Hematopoietic multipotent progenitor cell treated with erythropoietin and hydrocortisone succinate and interleukin-3 and kit ligand, for 4 days (in vitro differentiated cells): ENCODE data around the gene SELENOM.
"Not testable (repeated sequence)": the region's sequence is repeated elsewhere in the genome, so short reads cannot be mapped to it uniquely, and the experiment has no call there.

ENCODE experiments used
- DNase-seq: peaks from one replicate; pipeline ENCODE4 v3.0.0-alpha.2; 2015

The SELENOM gene

DNA sequence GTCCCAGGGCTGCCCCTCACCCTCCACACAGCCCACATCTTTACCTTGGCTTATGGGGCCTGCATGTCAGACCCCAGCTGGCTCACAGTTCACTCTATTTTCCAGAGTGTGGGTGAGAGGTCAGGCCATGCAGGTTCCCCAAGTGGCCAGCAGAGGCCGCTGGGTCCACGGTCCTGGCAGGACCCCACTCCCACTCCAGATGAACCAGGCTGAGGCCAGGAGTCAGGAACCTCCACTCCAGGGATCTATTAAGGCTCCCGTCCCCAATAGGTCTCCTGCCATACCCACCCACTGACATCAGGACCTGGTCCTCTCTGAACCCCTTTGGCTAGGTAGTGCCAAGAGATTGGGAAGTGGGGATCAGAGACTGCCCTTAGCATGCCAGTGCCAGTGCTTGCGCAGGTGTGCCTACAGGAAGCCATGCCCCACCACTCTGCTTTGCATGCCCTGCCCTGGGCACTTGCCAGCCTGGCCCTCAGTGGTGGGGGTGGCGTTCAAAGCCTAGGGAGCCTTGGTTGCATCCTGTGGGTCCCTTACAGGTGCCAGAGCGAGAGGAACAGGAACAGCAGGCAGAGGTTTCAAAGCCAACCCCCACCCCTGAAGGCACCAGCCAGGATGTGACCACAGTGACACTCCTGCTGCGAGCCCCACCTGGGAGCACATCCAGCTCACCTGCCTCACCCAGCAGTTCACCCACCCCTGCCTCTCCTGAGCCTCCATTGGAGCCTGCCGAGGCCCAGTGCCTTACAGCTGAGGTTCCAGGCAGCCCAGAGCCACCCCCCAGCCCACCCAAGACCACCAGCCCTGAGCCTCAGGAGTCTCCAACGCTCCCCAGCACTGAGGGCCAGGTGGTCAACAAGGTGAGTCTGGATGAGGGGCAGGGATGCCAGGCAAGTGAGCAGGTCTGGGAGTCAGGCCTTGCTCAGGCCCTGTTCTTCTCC is 17.9 kb downstream of the SELENOM start:
- peak; percentile 64 for DNase-seq

DNA sequence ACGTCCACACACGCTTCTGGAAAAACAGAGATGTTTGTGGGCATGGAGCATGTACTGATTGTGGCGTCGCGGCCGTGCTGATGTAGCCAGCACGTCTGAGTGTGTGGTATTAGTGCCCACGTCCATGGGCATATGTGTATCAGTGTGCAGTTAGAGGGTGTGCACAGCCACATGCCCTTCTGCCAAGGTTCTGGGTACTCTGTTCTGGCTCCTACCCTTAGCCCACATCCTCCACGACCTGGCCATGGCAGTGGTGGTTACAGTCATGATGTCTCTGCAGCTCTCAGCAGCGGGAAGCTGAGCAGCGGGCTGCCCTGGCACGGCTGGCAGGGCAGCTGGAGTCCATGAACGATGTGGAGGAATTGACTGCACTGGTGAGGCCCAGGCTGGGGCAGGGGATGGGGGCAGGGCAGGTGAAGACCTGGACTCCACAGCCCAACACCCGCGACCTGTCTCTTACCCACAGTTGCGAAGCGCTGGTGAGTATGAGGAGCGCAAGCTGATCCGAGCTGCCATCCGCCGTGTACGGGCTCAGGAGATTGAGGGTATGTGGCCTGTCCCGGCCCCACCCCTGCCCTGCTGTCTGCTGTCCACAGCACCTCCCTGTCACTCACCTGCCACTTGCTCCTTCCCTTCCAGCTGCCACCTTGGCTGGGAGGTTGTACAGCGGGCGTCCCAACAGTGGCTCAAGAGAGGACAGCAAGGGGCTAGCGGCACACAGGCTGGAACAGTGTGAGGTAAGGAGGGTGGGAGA is 19.0 kb downstream of the SELENOM start:
- DNase-seq, result no peak

DNA sequence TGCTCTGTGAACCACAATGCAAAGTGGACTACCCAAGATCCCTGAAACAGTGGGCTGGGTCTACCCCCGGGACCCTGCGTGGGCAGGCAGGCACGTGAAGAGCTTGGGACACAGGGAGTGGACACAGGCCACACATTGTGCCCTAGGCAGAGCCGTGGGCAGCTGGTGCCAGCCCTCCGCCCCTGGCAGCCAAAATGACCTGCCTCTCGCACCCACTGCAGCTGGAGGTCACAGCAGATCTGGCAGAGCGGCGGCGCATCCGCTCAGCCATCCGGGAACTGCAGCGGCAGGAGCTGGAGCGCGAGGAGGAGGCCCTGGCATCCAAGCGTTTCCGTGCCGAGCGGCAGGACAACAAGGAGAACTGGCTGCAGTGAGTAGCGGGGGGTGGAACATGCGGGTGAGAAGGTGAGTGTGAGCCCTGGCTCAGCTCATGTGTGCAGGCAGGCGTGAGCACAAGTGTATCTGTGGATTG is 19.6 kb downstream of the SELENOM start:
- no peak for DNase-seq

DNA sequence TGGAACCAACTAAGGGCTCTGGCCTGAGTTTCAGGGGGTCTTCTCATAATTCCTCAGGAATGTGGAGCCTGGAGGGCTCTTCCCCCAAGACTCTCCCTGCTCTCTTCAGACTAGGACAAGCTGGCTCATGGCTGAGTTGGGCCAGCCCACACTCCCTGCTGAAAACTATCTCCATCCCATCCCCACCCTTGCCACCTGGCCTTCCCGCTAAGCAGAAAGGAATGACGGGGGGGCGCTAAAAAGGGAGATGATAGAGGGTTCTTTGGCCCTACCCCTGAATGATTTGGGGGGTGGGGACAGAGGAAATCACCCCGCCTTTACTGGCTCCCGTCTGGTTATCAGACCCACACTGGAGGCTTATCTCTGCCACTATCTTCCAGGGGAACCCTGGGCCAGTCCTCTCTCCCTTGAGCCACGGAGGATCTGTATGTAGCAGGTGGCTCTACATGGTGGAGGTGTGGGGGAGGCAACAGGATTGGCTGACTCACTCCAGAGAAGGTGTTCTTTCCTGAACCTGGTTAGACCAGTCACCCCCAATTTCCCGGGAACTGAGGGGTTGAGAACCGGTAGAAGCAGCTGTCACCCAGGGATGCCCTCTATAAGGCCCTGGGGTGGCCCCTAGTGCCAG is 20.6 kb downstream of the SELENOM start:
- peak; percentile 33 for DNase-seq

DNA sequence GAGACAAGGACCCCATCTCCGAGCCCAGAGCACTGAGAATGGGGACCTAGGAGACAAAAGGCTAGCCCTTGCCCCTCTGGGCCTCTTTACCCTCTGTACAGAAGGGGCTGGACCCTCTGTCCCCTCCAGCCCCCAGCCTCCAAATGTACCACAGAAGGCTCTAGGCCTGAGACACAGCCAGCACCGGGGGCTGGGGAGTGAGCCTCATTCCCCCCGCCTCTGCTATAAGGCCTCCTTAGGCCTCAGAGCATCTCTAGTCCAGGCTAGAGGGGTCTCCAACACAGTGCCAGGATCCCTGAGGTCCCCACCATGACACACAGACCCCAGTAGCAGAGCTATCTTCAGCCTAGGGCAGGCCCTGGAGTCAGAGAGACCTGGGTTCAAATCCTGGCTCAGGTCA is 21.4 kb downstream of the SELENOM start:
- DNase-seq, result no peak

DNA sequence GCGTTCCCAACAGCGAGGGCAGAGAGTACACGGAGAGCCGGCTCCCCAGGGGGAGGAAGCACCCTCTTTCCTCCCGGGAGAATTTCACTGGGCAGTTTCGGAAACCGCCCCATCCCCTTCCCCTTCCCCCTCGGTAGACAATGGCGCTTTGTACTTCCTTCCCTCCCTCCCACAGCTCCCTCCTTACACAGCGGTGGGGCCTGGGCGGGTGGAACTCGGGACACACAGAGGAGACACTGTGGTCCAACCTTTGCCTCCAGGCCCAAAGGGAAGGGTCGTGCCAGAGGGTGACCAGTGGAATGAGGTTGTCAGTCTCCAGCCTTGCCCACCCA is 21.9 kb downstream of the SELENOM start:
- peak; percentile 41 for DNase-seq

DNA sequence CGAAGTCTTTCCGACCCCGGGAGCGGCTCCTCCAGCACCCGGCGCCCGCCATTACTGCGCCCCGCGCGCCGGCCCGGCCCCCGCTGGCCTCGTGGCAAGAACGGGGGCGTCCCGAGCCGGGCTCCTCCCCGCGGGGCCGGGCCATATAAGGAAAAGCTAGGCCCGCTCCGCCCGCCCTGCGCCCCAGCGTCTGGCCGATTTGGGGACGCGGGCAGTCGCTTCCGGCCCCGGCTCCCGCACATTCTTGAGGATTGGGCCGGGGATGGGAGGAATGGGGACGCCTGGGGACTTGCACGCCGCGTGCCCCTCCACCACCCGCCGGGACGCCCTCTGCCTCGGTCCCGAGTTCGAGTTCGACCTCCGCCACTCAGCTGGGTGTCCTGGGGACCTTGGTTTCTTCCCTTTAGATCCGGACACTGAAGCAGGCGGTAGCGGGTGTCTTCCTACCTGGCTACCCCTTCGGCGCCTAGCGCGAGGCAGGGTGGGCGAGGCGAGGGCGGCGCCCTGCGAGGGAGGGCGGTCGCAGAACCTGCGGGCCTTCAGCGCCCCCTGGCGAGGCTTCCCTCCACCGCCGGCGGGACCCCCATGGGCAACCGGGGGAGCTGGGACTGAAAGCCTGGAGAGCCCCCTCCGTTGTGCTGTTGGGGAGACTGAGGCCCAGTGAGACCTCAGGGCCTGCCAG is 22.4 kb downstream of the SELENOM start:
- DNase-seq, result peak; percentile 96

DNA sequence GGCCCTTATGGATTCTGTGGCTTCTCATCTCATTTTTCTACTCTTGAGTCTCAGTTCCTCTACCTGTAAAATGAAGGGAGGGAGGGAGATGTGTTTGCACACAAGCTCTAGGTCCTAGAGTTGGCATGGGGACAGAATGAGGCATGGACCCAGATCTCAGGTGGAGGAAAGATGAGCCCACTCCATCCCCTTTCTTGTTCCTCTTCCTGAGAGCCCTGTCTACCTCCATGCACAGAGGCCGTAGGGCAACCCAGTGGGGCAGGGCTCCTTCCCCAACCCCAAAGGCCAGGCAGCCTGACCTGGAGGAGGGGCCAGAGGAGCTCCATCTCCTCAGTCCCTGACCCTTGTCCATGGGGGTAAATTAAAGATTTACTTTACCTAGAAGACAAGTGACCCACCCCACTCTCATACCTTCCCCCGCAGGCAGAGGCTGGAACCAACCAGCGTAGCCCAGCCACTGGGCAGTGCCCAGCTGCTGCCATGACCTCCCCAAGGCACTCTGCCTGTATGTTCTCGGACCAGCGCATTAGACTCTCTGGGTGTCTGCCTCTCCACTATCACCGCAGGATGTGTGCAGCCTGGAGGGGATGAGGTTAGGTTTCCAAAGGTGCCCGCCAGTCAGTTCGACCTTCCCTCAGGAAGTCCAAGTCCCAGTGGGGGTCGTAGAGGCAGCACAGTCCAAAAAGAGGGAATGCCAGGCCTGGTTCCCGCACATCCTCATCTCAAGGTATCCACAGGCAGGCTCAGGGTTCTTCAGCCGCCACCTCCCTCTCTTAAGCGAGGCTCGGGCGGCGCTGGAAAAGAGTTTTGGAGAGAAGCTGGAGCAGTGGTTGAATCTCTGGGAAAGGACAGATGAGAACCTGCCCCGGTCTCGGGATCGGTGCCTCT is 23.2 kb downstream of the SELENOM start:
- DNase-seq, result peak; percentile 32

DNA sequence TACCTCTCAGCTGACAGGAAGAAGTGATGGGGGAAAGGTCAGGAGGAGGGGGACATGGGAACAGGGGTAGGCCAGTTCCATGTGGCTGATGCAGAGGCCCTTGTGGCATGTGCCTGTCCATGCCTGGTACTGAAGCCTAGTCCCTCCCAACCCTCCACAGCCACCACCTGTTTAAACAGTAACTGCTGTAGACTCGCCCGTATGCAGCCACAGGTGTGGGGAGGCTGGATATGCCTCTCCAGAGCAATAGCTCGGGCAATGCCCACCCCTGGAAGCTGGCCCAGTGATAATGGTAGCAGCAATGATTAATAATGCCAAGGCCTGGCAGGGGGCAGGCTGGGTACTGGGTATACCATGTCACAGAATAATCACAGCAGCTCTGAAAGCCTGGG is 24.0 kb downstream of the SELENOM start:
- no peak for DNase-seq

DNA sequence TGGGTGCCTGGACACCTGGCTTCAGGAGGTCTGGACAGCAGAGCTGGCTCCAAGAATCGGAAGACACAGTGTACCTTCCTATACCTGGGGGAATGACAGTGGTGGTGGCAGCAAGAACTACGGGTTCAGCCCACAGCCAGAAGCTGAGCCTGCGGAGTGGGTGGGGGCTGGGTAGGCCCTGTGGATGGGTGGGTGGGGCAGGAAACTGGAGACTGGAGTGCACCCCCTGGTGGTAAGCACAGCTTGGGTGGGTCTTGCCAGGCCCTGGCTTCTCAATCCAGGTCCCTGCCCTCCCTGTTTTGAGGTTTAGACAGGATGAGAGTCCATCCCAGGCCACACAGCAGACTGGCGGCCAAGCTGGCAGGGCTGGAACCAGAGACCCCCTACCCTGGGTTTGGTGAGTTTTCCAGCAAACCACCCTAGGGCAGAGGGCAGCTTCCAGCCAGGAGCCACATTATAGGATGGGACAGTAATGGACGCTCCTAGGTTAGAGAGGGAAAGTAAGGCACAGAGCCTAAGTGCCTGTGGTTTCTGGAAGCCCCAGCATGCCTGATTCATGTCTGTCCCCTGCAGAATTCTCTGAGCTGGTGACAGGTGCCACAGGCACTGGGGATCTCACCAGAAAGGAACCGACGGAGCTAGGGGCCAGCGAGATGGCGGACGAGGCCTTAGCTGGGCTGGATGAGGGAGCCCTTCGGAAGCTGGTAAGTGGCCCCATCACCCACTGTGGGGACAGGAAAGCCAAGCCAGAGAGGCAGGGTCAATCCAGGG is 24.6 kb downstream of the SELENOM start:
- DNase-seq, result peak; percentile 87

DNA sequence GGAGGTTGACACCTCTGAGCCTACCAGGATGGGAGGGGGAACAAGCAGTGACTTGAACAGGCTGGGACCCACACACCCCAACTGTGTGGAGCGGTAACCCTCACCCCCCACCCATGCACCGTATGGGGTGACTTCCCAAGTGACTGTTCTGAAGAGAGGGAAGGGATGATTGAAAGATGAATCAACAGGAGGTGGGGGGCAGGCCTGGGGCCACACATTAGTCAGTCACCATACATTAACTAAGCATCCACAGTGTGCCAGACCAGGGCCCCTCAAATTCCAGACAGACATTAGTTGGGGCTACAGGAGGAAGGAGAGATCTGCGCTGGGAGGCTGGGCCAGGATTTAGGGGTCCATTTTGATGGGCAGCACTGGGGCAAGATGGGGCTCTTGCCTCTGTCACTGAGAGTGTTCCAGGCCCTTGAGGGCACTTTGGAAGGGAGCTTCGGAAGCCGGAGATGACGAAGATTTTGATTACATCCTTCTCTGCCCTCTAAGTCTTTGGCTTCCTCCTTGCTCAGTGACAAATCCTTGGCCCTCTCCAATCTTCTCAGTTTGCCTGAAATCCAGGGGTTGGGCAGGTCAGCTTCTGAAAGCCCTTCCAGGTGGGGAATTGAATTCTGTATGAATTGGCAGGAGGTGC is 25.3 kb downstream of the SELENOM start:
- DNase-seq, result no peak

DNA sequence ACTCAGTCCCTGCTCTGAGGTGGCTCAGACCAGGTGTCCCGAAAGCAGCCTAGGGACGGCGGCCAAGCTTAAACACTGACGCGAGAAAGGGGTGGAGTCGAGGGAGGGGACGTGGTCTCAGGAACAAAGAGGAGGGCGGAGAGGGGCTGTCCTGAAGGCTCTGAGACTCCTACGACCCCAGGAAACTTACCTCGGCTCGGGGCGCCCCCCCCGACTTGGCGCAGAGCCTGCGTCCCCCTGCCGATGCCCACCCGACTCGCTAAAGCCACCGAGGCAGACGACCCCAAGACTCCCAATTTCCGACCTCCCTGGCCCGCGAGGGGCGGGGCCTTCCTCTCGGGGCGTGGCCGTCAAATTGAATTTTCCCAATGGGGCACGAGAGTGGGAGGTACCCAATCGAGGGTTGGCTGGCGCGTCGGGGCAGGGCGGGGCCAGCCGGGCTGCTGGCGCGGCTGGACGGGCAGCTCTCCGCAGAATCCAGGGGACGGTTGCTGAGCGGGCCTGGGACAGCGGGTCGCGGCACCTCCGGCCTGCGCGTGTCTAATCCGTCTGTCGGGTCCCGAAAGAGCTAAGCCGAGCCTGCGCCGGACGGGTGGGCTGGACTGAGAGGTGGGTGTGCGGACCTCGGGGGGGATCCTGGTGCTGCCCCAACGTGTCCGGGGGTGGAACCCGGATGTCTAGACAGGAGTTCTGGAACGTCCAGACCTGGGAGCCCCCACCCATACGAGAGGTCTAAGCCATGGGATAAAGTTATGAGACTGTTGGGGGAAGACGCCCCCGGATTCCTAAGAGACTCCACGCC is 26.3 kb downstream of the SELENOM start, which contains the start of gene SMTN:
Gene SMTN (plus strand): TSS at position 471 of the 802 bp plus-strand sequence. CDS start 1,941 bp downstream, outside the sequence.
- DNase-seq, result peak; percentile 96

DNA sequence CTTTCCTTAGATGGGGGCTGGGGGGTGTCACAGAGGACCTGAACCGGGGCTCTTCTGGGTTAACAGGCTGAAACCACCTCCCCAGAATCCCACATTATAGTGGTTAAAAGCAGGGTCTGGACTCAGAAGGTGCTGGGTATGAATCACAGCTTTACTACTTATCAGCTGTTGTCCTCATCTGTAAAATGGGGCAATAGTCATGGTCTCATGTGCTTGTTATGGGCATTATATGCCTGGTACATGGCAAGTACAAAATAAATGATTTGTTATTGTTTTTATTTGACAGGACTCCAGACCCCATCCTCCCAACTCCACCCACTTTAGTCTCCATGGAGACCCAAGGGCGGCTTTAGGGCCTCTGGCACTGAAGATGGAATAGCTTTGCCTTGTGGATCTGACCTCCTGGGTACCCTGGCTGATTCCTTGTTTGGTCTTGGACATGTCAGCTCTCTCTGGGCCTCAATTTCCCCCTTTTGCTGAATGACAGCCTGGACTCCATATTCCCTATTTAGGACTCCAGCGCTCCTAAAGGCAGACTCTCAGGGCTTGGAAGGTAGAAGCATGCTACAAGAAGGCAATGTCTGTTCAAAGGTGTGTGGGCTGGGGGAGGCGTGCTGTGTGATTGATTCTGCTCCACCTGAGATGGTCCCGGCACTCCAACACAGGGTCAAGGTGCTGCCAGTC is 27.1 kb downstream of the SELENOM start:
- peak; percentile 15 for DNase-seq

DNA sequence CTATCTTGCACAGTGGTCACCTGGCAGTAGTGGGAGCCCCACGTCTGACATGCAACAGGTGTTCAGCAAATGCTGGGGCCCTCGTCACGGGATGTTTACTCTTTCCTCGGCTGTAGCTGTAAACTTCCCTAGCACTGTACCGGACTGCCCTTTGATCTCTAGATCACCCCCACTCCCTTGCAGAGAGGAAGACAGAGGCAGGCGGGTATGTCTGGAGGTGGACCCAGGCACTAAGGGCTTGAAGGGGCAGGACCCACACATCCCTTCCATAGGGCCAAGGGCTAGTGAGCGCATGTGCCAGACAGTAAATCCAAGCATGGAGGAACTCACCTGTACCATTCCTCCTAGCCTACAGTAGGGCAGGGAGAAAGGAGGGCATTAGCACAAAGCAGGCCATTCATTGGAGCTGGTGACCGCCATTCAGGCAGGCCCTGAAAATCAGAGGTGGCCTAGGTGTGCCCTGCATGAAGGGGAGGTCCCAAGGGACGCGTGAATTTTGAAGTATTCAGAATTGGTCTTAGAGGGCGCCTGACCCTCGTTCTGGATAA is 28.2 kb downstream of the SELENOM start:
- no peak for DNase-seq

DNA sequence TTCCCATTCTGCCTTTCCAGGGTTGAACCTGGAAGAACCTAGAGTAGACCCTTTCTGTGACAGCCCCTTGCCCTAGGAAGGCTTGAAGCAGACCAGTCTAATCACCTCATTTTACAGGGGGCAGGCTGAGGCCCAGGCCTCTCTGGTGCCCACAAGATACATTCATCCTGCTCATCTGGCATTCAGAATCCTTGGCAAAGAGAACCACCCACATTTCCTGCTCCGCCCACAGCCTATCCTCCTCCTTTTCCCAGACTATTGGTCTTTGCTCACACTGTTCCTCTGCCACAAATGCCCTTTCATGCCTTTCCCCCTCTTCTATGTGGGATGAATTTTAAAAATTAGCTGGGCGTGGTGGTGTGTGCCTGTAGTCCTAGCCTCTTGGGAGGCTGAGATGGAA is 29.0 kb downstream of the SELENOM start:
- DNase-seq, result not testable (repeated sequence)

DNA sequence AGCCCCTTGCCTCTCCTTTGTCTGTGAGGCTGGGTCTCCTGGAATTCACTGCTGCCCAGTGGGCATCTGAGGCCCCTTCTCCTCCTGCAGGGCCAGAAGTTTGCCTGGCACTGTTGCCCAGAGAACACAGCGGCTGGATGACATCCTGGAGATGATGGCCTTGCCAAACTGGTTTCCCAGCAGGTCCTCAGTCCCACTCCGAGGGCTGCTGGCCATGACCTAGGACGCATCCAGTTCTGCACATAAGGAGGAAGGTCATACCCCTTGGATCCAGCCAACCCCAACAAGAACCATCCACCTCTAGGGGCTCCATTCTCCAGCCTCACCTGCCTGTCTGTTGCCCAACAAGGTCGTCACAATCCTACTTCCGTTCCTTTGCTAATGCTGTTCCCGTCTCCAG is 29.7 kb downstream of the SELENOM start:
- no peak for DNase-seq

DNA sequence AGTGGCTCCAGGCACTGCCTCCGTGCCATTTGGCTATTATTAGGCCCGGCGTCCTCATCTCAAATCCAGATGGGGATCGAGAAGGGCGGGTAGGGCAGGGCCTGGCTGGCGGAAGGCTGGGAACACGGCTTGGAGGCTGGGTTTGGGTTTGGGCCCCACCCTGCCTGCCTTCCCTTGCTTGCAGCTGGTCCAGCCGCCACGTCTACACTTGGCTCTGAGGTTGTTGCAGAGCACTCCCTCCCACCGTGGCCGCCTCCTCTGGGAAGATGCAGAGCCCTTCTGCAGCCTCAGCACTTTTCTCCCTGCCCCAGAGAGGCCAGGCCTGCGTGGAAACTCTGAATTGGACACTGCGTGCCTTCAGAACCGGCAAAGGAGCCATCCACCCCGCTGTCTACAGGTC is 31.4 kb downstream of the SELENOM start:
- no peak for DNase-seq

DNA sequence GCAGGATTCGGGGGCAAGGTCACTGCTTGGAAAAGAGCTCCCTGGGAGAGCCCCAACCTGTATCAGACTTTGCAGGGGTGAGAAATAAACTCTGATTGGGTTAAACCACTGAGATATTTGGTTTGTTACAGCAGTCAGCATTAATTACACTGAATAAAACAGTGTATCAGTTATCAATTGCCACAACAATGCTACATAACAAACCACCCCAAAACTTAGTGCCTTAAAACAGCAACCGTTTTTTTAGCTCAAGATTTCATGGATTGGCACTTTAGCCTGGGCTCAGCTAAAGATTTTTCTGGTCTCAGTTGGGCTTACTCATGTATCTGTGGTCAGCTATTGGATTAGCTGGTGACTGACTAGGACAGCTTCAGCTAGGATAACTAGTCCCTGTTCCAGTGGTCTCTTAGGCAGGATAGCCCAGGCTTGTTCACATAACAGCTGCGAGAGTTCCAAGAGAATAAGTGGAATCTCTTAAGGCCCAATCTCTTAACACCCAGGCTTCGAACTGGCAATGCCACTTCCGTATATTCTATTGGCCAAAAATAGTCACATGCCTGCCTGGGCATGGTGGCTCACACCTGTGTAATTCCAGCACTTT is 33.7 kb downstream of the SELENOM start:
- DNase-seq, result not testable (repeated sequence)
